GM18951 (cell line): Measurements from ENCODE around the gene LOXL4.

Experiments used
- POLR2A ChIP-seq: IDR thresholded peaks from 4 replicates; pipeline ENCODE4 v1.6.1; 2011; ENCODE audit warnings: mild to moderate bottlenecking; ENCODE audit not compliant: insufficient read length, insufficient read depth; ENCODE audit errors: extremely low read depth
- in situ Hi-C: fragments of 300-500 bp; cut with MboI; formaldehyde crosslinking; loops from one replicate; pipeline ENCODE4 v1.12.0; 2022; ENCODE audit warnings: low sequenced_read_pairs, mixed read lengths, inconsistent platforms; ENCODE audit not compliant: unreplicated experiment

LOXL4 gene

GRCh38 chr10:98265403-98266378 lies 2.3 kb downstream of the LOXL4 start:
- in situ Hi-C loops = no loop called here
- no peak for TF ChIP-seq POLR2A

GRCh38 chr10:98264378-98265065 lies 3.5 kb downstream of the LOXL4 start:
- in situ Hi-C loops = no loop called here
- TF ChIP-seq POLR2A = no peak

GRCh38 chr10:98263088-98263487 lies 4.9 kb downstream of the LOXL4 start:
- in situ Hi-C loops = no loop called here
- TF ChIP-seq POLR2A = no peak

GRCh38 chr10:98262571-98262970 lies 5.4 kb downstream of the LOXL4 start:
- TF ChIP-seq POLR2A = no peak

GRCh38 chr10:98261436-98262277 lies 6.3 kb downstream of the LOXL4 start:
- TF ChIP-seq POLR2A = no peak
- in situ Hi-C loops = no loop called here

More at GRCh38 chr10:98262571-98262970, 5.4 kb downstream of the LOXL4 start:
- in situ Hi-C loops = no loop called here

GRCh38 chr10:98260752-98261151 lies 7.2 kb downstream of the LOXL4 start:
- in situ Hi-C loops = no loop called here

GRCh38 chr10:98260350-98260749 lies 7.6 kb downstream of the LOXL4 start:
- in situ Hi-C loops = no loop called here
- no peak for TF ChIP-seq POLR2A

More at GRCh38 chr10:98260752-98261151, 7.2 kb downstream of the LOXL4 start:
- TF ChIP-seq POLR2A = no peak

GRCh38 chr10:98259606-98260315 lies 8.2 kb downstream of the LOXL4 start:
- no peak for TF ChIP-seq POLR2A
- in situ Hi-C loops = no loop called here

GRCh38 chr10:98258683-98259454 lies 9.1 kb downstream of the LOXL4 start:
- TF ChIP-seq POLR2A = no peak
- in situ Hi-C loops = no loop called here

- in situ Hi-C loops = no loop called here
- no peak for TF ChIP-seq POLR2A
These were observed 10.0 kb downstream of the LOXL4 start for GRCh38 chr10:98257961-98258360.

- no peak for TF ChIP-seq POLR2A
- in situ Hi-C loops = no loop called here
These were observed 10.8 kb downstream of the LOXL4 start for GRCh38 chr10:98257198-98257597.

GRCh38 chr10:98256692-98257091 lies 11.3 kb downstream of the LOXL4 start:
- TF ChIP-seq POLR2A = no peak
- in situ Hi-C loops = no loop called here
